ENCODE measurements around the gene CDC45.

Gene CDC45

GRCh38 chr22:19498154-19498865, 18.6 kb downstream of the CDC45 start:
- DNase-seq, result no peak

GRCh38 chr22:19498866-19499190, 19.1 kb downstream of the CDC45 start:
- DNase-seq, result no peak

- DNase-seq, result no peak
These were observed 19.6 kb downstream of the CDC45 start for GRCh38 chr22:19499236-19499879.

GRCh38 chr22:19499880-19500242, 20.1 kb downstream of the CDC45 start:
- no peak for DNase-seq

GRCh38 chr22:19501897-19502447, 22.3 kb downstream of the CDC45 start:
- DNase-seq, result no peak

- no peak for DNase-seq
These were observed 23.6 kb downstream of the CDC45 start for GRCh38 chr22:19503367-19503766.

- no peak for DNase-seq
These were observed 24.1 kb downstream of the CDC45 start for GRCh38 chr22:19503869-19504268.

GRCh38 chr22:19504900-19505734, 25.4 kb downstream of the CDC45 start:
- no peak for DNase-seq

- no peak for DNase-seq
These were observed 26.0 kb downstream of the CDC45 start for GRCh38 chr22:19505735-19506126.

- no peak for DNase-seq
These were observed 26.5 kb downstream of the CDC45 start for GRCh38 chr22:19506212-19506611.

GRCh38 chr22:19507534-19507861, 27.8 kb downstream of the CDC45 start:
- no peak for DNase-seq

GRCh38 chr22:19508024-19508776, 28.5 kb downstream of the CDC45 start:
- no peak for DNase-seq

- no peak for DNase-seq
These were observed 29.5 kb downstream of the CDC45 start for GRCh38 chr22:19509191-19509590.

- no peak for DNase-seq
These were observed 30.2 kb downstream of the CDC45 start for GRCh38 chr22:19509923-19510322.

GRCh38 chr22:19510919-19511341, 31.2 kb downstream of the CDC45 start:
- DNase-seq, result no peak

- no peak for DNase-seq
These were observed 34.1 kb downstream of the CDC45 start for GRCh38 chr22:19513823-19514222.

GRCh38 chr22:19514831-19515565, 35.3 kb downstream of the CDC45 start:
- no peak for DNase-seq

- DNase-seq, result no peak
These were observed 36.1 kb downstream of the CDC45 start for GRCh38 chr22:19515654-19516377.

- DNase-seq, result no peak
These were observed 36.9 kb downstream of the CDC45 start for GRCh38 chr22:19516378-19517170.

GRCh38 chr22:19517171-19517500, 37.4 kb downstream of the CDC45 start:
- no peak for DNase-seq

All from midbrain (tissue), 1 donor.